Measurements from ENCODE around the gene SLC25A46.
A peak's percentile ranks its signal among the peaks of the same experiment; 100 is the strongest.

The SLC25A46 gene

DNA sequence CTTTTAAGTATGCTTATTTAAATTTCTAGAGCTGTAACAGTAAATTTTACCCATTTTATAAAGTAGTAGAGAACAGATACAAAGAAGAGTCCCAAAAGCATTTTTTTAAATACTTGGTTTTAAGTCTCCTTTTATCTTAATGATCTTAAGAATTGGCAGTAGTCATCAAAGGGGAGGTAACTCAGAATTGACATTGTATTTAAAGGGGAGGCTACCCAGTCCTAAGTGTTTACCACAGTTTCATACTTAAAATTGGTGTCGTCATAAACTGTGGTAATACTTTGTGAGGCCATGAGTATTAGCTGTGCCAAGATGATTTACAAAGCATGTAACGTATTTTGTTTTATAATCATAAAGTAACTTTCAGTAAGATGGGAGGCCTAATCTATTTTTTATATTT lies 14.8 kb downstream of the SLC25A46 start:
- H3K27ac ChIP-seq: no peak overlapping the region
- no peak overlapping the region for H2AFZ ChIP-seq
- H3K4me1 ChIP-seq: no peaks in the 10 kb centered on the region
- no peaks in the 10 kb centered on the region for H3K27me3 ChIP-seq (ENCODE audit: control insufficient read depth, insufficient read depth, low read length)
- no peak overlapping the region for H3K4me2 ChIP-seq (ENCODE audit: low read length)
- no peaks in the 10 kb centered on the region for H3K79me2 ChIP-seq
- no peak overlapping the region for H3K4me3 ChIP-seq (ENCODE audit: low read depth, low read length)
- TF ChIP-seq, protein P1, sequence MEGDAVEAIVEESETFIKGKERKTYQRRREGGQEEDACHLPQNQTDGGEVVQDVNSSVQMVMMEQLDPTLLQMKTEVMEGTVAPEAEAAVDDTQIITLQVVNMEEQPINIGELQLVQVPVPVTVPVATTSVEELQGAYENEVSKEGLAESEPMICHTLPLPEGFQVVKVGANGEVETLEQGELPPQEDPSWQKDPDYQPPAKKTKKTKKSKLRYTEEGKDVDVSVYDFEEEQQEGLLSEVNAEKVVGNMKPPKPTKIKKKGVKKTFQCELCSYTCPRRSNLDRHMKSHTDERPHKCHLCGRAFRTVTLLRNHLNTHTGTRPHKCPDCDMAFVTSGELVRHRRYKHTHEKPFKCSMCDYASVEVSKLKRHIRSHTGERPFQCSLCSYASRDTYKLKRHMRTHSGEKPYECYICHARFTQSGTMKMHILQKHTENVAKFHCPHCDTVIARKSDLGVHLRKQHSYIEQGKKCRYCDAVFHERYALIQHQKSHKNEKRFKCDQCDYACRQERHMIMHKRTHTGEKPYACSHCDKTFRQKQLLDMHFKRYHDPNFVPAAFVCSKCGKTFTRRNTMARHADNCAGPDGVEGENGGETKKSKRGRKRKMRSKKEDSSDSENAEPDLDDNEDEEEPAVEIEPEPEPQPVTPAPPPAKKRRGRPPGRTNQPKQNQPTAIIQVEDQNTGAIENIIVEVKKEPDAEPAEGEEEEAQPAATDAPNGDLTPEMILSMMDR (IDR thresholded peaks at IDR 0.05): no peak
- H3K9ac ChIP-seq: no peak overlapping the region
- no peaks in the 10 kb centered on the region for H3K9me3 ChIP-seq (ENCODE audit: control insufficient read depth, low read length)
- H3K36me3 ChIP-seq (ENCODE audit: control insufficient read depth, insufficient read depth, low read length): no peaks in the 10 kb centered on the region

DNA sequence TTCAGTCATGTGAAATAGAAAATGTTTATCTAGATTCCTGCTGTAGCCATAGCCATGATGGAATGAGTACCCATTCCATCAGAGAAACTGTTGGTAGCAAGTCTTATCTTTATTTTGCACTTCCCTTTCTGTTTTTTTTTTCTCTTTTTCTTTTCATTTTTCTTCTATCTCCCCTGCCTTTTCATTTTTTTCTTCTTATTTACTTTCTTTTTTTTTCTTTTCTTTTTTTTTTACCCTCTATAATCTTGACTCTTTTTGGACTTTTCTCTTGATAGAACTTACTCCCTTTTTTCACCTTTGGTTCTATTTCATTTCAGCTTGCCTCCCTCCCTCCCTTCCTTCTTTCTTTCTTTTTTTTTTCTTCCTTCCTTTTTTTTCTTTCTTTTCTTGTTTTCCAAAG lies 15.4 kb downstream of the SLC25A46 start:
- no peaks in the 10 kb centered on the region for H3K79me2 ChIP-seq
- H3K4me1 ChIP-seq: no peaks in the 10 kb centered on the region
- H2AFZ ChIP-seq: no peak overlapping the region
- no peak overlapping the region for H3K27ac ChIP-seq
- no peak overlapping the region for H3K4me2 ChIP-seq (ENCODE audit: low read length)
- H3K9me3 ChIP-seq (ENCODE audit: control insufficient read depth, low read length): no peaks in the 10 kb centered on the region
- no peaks in the 10 kb centered on the region for H3K36me3 ChIP-seq (ENCODE audit: control insufficient read depth, insufficient read depth, low read length)
- H3K4me3 ChIP-seq (ENCODE audit: low read depth, low read length): no peak overlapping the region
- no peak overlapping the region for H3K9ac ChIP-seq
- TF ChIP-seq, protein P1 (IDR thresholded peaks at IDR 0.05): no peak
- H3K27me3 ChIP-seq (ENCODE audit: control insufficient read depth, insufficient read depth, low read length): no peaks in the 10 kb centered on the region

DNA sequence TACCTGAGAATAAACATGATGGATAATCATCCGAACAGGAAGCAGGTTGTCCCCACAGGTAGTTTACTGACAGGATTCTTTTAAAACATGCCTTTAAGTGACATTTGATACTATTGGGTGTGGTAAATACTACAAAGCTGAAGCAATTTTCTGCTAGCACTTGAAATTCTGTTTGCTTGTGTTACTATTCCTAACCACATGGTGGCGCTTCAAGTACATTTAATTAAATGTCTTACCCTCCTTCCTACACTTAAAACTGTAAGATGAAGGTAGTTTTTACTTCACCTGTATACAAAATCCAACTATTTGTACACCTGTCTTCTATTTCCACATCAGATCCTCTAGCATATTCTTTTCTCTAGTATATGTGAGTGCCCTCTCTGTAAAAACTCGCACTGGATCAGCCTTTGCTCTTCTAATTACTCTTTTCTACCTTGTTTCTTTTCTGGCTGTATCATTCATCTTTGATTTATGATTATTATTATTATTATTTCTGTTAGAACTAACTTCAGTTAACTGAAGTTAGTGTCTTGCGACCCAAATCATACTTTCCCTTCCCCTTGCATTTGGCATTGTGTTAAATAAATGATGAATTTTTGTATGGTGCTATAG lies 18.4 kb downstream of the SLC25A46 start:
- H3K79me2 ChIP-seq: no peaks in the 10 kb centered on the region
- H3K9me3 ChIP-seq (ENCODE audit: control insufficient read depth, low read length): no peaks in the 10 kb centered on the region
- H3K9ac ChIP-seq: no peak overlapping the region
- H3K4me2 ChIP-seq (ENCODE audit: low read length): no peak overlapping the region
- TF ChIP-seq, protein P1 (IDR thresholded peaks at IDR 0.05): peak; percentile 54
- no peak overlapping the region for H3K4me3 ChIP-seq (ENCODE audit: low read depth, low read length)
- H3K27me3 ChIP-seq (ENCODE audit: control insufficient read depth, insufficient read depth, low read length): no peaks in the 10 kb centered on the region
- no peaks in the 10 kb centered on the region for H3K36me3 ChIP-seq (ENCODE audit: control insufficient read depth, insufficient read depth, low read length)
- no peaks in the 10 kb centered on the region for H3K4me1 ChIP-seq
- no peak overlapping the region for H3K27ac ChIP-seq
- no peak overlapping the region for H2AFZ ChIP-seq

DNA sequence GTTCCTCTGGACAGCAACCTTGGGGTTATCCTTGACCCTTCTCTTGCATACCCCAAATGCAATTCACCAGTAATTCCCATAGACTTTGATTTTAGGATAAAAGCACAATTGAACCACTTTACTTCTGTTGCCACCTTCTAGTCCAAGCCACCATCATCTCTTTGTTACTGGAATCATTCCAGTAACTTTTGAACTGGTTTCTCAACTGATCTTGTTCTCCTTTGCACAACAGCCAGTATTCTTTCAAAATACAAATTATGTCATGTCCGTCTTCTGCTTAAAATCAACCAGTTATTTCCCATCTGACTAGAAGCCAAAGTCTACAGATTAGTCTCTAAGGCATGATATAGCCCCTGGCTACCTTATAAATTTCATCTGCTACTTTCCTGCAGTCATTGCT lies 21.4 kb downstream of the SLC25A46 start:
- Histone ChIP-seq H2AFZ (no peak overlapping the region), H3K27ac (no peak overlapping the region), H3K36me3 (ENCODE audit: control insufficient read depth, insufficient read depth, low read length) (no peaks in the 10 kb centered on the region), H3K9me3 (ENCODE audit: control insufficient read depth, low read length) (no peaks in the 10 kb centered on the region), H3K4me2 (ENCODE audit: low read length) (no peak overlapping the region), H3K27me3 (ENCODE audit: control insufficient read depth, insufficient read depth, low read length) (no peaks in the 10 kb centered on the region), H3K4me1 (no peaks in the 10 kb centered on the region), H3K79me2 (no peaks in the 10 kb centered on the region), H3K4me3 (ENCODE audit: low read depth, low read length) (no peak overlapping the region), H3K9ac (no peak overlapping the region)
- TF ChIP-seq, protein P1 (IDR thresholded peaks at IDR 0.05): no peak

DNA sequence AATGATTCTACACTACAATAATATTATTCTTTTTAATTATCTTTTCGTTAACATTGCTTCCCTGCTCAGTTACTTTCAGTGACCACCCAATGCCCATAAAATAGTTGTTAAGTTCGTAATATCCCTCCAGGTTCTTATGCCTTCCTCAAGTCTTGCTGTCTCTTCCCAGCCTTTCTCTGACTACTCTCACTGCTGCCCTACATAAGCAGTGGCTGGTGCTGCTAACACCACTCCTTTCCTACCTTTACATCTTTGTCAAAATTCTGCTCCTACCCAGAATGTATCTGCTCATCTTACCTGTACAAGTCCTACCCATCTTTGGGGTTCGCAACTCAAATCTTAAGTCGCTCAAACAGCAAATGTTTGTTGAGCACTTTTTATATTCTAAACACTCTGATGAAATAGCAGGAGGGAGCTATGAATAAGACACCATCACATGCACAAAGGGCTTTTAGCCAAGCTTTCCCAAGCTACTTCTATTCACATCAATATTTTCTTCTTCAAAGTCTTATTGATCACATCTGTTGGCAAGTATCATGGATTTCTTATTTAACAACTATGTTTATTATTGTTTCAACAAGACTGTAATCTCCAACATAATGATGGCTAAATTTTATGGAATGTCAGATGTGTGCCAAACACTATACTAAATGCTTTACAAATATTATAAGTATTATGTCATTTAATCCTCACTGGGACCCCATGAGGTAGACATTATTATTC lies 29.5 kb downstream of the SLC25A46 start:
- Histone ChIP-seq H3K36me3 (ENCODE audit: control insufficient read depth, insufficient read depth, low read length) (no peaks in the 10 kb centered on the region), H3K4me1 (no peaks in the 10 kb centered on the region), H2AFZ (no peak overlapping the region), H3K4me2 (ENCODE audit: low read length) (no peak overlapping the region), H3K9me3 (ENCODE audit: control insufficient read depth, low read length) (no peaks in the 10 kb centered on the region), H3K9ac (no peak overlapping the region), H3K27ac (no peak overlapping the region), H3K27me3 (ENCODE audit: control insufficient read depth, insufficient read depth, low read length) (no peaks in the 10 kb centered on the region), H3K4me3 (ENCODE audit: low read depth, low read length) (no peak overlapping the region), H3K79me2 (no peaks in the 10 kb centered on the region)
- TF ChIP-seq, protein P1 (IDR thresholded peaks at IDR 0.05): no peak

Measured in parathyroid adenoma (tissue), 2 donors.